ENCODE results near the gene SGSM2. TPM values are rescaled to one million over a fixed set of nuclear protein-coding genes. Genes with fewer than 3 reads are reported as not detected.

SGSM2 gene
- polyA plus RNA-seq, 1 donor = 53.5 TPM

GRCh38 chr17:2421315-2422147 is 84.2 kb downstream of the SGSM2 start:
- no peak for DNase-seq

DNA sequence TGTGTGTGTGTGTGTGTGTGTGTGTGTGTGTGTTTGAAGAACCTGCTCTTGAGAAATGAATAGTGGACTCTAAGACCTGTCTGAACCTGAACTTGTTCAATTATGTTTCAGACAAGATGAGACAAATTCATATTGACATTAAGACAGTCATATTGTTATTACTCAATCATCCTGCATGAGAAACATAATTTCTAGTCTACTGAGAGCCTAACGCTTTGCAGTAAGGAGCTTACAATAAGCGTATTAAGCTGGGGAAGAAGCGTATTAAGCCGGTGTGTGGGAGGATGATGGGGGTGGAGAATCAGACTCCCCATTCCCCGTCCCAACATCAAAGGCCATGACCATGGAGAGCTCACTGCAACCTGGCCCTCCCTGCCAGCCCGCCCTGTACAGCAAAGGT is 86.0 kb downstream of the SGSM2 start:
- DNase-seq = no peak

- no peak for DNase-seq
Observed at GRCh38 chr17:2427215-2427614, 89.9 kb downstream of the SGSM2 start.

DNA sequence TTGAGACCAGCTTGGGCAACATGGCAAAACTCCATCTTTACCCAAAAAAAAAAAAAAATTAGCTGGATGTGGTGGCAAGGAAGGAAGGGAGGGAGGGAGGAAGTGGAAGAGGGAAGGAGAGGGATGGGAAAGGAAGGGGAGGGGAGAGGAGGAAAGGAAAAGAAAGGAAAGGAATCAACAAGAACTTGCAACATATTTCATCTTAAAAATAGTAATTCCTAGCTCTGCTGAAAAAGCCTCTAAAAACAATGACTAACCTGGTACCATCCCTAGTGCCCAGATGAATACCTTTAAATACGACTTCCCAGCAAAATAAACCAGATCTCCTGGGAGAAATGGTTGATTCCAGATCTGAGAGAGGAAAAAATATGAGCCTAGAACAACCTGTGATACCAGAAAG is 90.6 kb downstream of the SGSM2 start:
- DNase-seq = no peak

Other genes starting within 250 kb of the SGSM2 start
- gene SMG6, start 33.7 kb upstream of the SGSM2 start, polyA plus RNA-seq (ENCODE audit: insufficient read length) = 21.0 TPM
- gene SRR, start 33.6 kb upstream of the SGSM2 start, polyA plus RNA-seq (ENCODE audit: insufficient read length) = 18.3 TPM
- gene TSR1, start 1.0 kb upstream of the SGSM2 start, polyA plus RNA-seq (ENCODE audit: insufficient read length) = 38.2 TPM
- 20.3 TPM for gene MNT, start 63.6 kb downstream of the SGSM2 start, polyA plus RNA-seq (ENCODE audit: insufficient read length)
- gene METTL16, start 174.4 kb downstream of the SGSM2 start, polyA plus RNA-seq (ENCODE audit: insufficient read length) = 23.9 TPM